Activated CD4-positive, alpha-beta T cell treated with anti-CD3 and anti-CD28 coated beads, Interleukin-2, amount 50 U/mL, for 16 hours (primary cell): ENCODE results near the gene S100A8.
"Not testable (repeated sequence)": the region's sequence is repeated elsewhere in the genome, so short reads cannot be mapped to it uniquely, and the experiment has no call there.

ENCODE experiments used
- DNase-seq: peaks from one replicate; pipeline ENCODE4 v3.0.0-alpha.2; 2020

The S100A8 gene

GRCh38 chr1:153415850-153416570 is 25.1 kb upstream of the S100A8 start, which contains the start of gene S100A7A:
S100A7A (plus strand) TSS chr1:153416520; CDS start chr1:153418083, 1,563 bp downstream.
- no peak for DNase-seq

- not testable (repeated sequence) for DNase-seq
Measured at GRCh38 chr1:153413961-153414360, 23.1 kb upstream of the S100A8 start.

DNA sequence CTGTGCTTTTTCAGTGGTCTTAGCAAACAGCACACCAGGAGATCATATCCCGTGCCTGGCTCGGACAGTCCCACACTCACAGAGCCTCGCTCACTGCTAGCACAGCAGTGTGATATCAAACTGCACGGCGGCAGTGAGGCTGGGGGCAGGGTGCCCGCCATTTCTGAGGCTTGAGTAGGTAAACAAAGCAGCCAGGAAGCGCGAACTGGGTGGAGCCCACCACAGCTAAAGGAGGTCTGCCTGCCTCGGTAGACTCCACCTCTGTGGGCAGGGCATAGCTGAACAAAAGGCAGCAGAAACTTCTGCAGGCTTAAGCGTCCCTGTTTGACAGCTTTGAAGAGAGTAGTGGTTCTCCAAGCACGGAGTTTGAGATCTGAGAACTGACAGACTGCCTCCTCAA is 16.4 kb upstream of the S100A8 start:
- DNase-seq = not testable (repeated sequence)

GRCh38 chr1:153405825-153406599 is 15.1 kb upstream of the S100A8 start:
- DNase-seq = not testable (repeated sequence)

GRCh38 chr1:153404768-153405167 is 13.9 kb upstream of the S100A8 start:
- peak; percentile 58 for DNase-seq

- DNase-seq = no peak
Measured at GRCh38 chr1:153404086-153404635, 13.3 kb upstream of the S100A8 start.

DNA sequence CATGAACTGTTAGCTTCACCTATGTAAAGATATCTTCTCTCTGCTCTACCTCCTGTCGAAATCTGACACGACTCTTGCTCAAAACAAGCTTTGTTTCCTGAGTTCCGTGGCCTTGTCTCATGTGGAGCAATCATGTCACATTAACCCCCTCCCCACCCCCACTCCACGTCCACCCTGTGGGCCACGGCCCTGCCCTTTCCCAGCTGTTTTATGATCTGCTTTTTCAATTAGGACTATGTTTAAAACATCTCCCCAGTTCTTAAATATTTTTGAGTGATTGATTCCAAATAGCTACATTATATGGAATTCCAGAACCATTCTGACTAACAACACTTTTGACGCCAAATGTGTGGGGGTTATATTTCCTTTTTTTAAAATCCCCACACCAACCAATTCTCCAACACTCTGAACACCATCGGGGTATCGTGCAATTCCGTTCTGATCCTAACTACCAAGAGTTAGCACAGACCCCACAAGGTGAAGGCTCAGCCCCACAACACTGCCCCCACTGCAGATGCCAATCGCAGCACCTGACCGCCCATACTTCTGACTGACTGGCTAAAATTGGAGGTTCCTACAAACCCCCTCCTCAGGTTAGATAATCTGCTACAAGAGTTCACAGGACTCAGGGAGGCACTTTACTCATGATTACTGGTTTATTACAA is 12.7 kb upstream of the S100A8 start:
- DNase-seq = no peak

GRCh38 chr1:153402226-153402625 is 11.4 kb upstream of the S100A8 start:
- no peak for DNase-seq

DNA sequence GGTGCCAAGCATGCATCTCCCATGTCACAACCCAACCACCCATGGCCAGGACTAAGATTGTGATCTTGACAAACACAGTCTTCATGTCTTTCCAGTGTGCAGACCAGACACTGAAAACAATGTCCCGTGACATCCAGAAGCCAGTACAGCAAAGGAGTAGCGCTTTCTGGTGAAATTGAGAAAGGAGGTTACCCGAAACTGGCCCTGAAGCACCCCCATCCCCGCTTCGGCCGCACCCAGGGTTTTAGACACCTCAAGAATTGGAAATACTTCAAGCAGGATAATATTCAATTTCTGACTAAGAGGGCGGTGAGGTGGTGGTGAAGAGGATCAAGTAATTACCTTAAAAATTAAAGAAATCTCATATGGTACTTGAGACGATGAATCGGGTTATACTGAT is 10.6 kb upstream of the S100A8 start:
- DNase-seq = no peak

DNA sequence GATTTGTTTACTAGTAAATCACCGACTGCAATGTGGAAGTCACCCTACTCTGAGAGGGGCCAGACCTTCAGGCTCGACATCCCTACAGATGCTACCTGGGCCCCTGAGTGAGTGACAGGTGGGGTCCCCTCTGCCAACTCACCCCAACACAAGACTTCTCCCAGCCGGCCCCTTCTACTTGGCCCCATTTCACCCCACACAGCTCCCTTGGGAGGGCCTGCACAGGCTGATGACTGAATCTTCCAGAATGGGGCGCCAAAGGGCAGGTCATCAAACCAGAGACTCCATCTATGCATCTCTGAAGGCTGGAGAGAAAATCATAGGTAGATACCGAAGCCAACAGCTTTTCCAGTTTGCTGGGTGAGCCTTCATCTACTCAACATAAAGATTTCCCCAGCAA is 9.4 kb upstream of the S100A8 start:
- DNase-seq = no peak

- DNase-seq = no peak
Measured at GRCh38 chr1:153399401-153400055, 8.7 kb upstream of the S100A8 start.

GRCh38 chr1:153397924-153398651 is 7.2 kb upstream of the S100A8 start:
- DNase-seq = no peak

- no peak for DNase-seq
Measured at GRCh38 chr1:153397051-153397923, 6.4 kb upstream of the S100A8 start.

GRCh38 chr1:153396461-153396860 is 5.6 kb upstream of the S100A8 start:
- no peak for DNase-seq

DNA sequence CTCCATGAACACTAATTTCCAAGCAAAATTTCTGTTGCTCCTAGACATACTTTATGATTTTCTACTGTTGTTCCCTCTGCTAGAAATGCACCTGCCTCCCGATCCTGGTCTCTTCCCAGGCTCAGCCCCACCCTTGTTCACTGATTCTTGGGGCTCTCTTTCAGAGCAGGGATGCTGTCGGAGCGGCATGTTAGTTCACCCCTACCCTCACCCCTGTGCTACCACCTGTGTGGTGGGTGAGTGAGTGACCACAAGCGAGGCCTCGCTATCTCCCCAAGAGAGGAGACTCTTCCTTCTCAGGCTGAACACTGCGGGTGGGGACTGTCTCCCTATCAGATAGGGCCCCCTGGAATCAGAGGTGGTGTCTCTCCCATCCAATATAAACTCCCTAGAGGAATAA is 4.9 kb upstream of the S100A8 start:
- DNase-seq = no peak

DNA sequence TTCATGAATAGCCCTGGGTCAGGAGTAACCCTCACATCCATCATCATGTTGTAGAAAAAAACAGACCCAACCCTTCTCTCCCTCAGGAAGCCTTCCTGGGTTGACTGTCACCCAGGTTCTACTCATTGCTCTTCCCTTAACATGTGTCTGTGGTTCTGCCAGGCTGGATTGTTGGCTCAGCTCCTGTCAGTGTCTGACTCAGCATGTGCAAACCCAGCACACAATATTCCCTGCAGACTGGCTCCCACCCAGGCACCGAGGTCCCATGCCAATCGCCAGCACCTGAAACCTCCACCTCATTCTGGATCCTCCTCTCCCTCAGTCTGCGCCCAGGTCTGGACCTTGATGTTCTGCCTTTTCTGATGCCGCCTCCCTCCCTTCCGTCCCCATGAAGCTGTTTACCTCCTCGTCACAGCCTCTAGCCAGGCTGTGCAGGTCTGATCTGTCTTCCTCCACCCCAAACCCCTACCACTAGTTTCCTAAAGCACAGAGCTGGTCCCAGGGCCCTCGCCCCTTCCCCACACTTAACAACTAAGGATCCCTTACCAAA is 4.3 kb upstream of the S100A8 start:
- no peak for DNase-seq

GRCh38 chr1:153394391-153394790 is 3.5 kb upstream of the S100A8 start:
- no peak for DNase-seq

DNA sequence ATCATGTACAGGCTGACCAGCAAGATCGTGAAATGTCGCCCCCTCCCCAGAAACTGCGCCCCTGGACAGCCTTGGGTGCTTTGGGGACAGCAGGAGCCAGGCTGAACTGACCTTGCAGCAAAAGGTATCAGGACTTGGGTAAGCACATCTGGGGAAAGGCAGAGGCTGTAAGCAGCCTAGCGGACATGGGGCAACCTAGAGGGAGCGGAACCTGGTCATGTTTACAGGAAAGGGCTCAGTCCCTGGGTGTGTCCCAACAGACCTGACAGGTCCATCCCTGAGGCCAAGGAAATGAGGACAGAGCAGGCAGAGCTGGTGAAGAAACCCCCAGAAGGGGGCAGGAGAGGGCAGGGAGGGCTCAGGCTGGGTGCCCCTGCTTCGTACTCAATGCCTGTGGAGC is 3.1 kb upstream of the S100A8 start:
- no peak for DNase-seq

DNA sequence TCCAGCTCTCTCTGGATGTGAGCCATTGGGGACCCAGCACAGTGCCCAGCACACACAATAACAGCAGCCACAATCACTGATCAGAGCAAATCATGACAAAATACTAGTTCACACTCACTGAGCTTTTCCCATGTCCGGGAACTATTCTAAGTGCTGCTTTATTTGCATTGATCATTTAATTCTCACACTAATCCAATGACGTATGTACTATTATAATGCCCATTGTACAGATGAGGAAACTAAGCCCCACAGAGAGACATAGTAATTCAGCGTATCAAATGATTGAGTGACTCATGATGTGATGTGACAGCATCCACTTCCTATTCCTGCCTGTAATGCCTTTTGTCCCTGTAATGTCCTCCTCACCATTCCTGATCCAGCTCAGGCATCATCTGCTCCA is 1.9 kb upstream of the S100A8 start:
- no peak for DNase-seq

DNA sequence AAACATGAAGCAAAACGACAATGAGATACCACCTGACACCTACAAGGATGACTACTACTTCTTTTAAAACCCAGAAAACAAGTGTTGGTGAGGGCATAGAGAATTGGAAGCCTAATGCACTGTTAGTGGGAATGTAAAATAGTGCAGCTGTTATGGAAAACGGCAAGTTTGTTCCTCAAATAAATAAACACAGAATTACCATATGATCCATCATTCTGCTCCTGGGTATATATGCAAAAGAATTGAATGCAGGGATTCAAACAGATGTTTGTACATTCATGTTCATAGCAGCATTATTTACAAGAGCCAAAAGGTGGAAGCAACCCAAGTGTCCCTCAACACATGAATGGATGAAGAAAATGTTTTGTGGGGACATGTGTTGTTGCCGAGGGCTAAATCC is 1.4 kb upstream of the S100A8 start:
- no peak for DNase-seq
